Activated CD4-positive, alpha-beta T cell treated with anti-CD3 and anti-CD28 coated beads, Interleukin-2, Interleukin-4, amounts not matched to agents 100 ng/mL and 50 ng/mL, durations not matched to agents 16 hours and 8 hours (primary cell): Measurements from ENCODE around the gene FBXW10.
"Not testable (repeated sequence)": the region's sequence is repeated elsewhere in the genome, so short reads cannot be mapped to it uniquely, and the experiment has no call there.

Experiments
- DNase-seq: peaks from one replicate; pipeline ENCODE4 v3.0.0-alpha.2; 2020; ENCODE audit warnings: low spot score

The FBXW10 gene

DNA sequence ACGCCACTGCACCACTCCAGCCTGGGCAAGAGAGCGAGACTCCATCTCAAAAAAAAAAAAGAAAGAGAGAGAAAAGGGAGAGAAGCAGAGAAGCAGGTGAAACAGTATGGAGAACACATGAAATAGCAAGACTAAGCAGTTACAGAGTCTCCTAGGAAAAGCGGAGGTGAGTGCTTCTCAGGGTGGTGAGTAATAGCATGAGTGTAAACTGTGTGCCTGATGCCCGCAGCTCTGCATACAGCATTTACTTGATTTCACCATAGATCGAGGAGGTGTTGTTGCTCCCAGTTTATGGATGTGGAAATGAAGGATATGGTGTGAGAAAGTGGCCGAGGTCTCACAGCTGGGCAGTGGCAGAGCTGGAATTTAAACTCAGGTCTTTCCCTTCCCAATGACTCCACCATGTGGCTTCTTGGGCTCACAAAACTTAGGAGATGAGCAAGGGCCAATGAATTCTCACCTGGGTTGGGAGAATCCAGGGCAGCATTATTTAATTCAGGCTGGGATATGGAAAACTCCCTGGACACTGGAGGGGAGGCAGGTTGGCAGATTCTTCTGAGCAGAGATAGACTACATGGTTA is 10.1 kb downstream of the FBXW10 start:
- not testable (repeated sequence) for DNase-seq

DNA sequence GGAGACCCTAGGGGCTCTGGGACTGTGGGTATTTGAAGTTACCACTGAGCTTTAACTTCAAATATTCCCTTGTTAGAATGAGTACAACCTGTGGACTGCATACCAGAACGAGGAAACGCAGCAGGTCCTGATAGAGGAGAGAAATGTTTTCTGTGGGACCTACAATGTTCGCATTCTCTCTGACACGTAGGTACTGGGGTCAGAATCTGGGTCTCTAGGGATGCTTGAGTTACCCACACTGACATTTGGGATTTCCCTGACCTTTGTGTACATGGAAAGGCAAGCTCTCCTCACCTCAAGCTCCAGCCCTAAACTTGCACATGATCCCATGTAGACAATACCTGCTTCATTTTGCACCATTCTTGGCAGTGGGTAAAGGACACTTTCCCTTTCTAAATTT is 12.1 kb downstream of the FBXW10 start:
- DNase-seq, result not testable (repeated sequence)

DNA sequence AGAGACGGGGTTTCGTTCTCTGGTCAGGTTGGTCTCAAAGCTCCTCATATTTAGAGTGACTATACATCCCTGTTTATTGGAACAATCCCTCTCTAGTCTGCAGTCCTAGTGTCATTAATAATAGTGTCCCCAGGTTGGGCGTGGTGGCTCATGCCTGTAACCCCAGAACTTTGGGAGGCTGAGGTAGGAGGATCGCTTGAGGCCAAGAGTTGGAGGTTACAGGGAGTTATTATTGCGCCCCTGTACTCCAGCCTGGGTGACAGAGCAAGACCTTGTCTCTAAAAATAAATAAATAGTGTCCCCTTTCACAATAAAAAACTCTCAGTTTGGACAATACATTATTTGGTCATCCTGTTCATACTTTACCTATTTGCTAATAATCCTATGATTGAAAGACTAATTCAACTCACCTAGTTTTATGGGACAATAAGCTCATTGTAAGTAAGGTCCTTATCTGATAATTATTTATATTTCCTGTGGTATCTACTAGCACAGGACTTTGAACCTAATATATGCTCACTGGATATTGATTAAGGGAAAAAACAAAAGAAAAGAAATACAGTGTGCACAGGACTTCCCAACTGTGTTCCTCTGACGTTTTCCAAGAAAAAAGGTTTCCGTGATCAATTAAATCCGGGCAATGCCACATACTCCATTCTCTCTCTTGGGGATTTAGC is 13.7 kb downstream of the FBXW10 start:
- not testable (repeated sequence) for DNase-seq

DNA sequence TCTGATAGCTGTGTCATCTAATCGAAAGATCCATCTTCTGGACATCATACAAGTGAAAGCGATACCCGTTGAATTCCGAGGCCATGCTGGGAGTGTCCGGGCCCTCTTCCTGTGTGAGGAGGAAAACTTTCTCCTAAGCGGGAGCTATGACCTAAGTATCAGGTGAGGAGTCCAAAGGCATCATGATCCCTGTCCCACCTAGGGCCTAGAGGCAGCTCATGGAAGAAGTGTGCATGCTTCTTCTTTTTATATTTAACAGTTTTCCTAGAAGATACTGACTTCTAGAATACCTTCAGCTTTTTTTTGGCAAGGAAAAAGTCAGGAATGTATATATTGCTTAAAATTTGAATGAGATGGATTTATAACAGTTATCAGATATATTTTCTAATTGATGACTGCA is 14.5 kb downstream of the FBXW10 start:
- not testable (repeated sequence) for DNase-seq

DNA sequence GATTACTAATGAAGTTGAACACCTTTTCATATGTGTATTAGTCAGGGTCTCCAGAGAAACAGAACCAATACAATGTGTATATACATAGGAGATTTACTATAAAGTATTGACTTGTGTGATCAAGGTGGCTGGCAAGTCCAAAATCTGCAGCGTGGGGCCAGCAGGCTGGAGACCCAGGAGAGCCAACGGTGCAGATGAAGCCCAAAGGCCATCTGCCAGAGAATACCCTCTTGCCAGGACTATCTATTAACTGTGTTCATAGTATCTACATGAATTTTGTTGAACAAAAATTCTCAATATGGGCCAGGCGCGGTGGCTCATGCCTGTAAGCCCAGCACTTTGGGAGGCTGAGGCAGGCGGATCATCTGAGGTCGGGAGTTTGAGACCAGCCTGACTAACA is 16.4 kb downstream of the FBXW10 start:
- DNase-seq, result not testable (repeated sequence)

DNA sequence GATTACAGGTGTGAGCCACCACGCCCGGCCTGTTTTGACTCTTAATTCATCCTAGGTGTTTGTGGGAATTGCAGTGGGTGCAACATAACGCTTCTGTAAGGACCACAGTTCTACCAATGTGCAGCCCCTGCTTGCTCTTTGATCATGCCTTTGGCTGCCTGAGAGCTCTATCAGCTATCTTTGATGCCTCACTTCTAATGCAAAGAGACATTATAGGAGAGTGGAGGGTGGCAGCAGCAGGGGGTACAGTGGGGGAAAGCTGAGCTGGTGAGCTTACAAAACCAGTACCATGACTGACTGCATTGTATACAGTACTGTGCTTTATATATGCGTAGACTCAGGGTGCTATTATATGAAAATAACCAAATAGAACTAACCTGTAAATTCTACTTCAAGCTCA is 26.7 kb downstream of the FBXW10 start:
- DNase-seq, result not testable (repeated sequence)

DNA sequence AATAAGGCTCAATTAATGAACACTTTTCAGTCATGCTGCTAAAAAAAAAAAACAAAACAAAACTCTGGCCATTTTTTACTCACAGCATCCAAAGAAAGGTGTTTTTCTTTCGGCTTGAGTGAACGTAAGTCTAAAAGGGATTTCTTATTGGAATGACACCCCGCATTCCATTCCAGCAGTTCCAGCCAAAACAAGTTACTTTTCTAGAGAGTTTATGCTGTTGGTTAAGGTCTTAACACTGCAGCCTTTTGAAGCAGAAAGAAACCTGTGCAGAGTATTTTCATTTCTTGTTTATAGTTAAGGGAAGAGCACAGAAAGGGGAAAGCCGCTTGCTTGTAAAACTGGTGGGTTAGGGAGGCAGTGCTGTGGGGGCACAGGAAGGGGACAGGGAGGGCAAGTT is 27.2 kb downstream of the FBXW10 start:
- DNase-seq, result not testable (repeated sequence)

DNA sequence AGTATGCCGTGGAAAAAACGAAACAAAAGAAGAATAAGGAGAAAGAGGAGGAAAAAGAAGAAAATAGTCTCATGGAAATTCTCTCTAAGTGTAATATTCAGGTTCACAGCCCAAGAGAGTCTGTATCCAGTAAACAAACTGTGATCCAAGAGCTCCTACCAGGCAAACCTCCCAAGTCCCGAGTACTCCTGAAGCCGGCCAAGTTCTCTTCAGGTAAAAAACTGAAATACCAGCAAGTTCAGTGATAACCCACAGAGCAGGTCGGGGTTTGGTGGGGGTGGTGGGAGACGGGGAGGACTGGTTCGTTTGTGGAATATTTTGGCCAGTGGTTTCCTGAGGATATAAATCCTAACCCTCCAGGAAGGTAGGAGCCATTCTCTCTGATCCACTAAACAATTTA is 28.6 kb downstream of the FBXW10 start:
- DNase-seq, result no peak

DNA sequence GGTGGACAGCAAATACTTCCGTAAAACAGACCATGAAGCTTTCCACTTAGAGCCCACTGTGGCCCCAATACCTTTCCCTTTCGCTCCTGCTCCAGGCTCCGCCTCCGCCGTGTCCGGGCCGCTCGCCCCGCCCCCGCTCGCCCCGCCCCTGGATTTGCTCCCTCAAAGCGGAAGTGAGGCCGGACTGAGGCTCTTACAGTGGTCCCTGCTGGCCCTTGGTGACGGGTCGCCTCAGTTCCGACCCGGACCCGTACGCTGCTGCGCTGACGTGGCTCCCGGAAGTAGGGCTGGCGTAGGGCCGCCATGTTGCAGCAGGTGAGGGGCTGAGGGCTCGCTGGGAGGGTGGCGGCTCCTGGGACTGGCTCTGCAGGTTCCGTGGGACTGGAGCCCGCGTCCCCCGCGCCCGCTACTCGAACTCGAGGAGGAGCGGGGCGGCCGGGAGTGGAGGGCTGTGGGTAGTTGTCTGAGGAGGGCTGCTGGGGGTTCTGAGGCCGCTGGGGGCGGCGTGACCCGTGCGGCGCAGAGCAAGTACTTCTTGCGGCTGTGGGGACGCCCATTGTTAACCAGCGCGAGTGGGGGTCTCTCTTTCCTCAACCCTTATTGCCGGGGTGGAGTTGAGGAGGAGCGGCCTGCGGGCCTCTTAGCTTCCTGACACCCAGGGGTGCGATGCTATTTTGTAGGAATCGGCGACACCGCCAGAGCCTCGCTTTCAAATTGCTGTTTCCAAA is 37.3 kb downstream of the FBXW10 start, which contains the start of gene TVP23B:
Gene TVP23B (plus strand): TSS at position 193 of the 728 bp plus-strand sequence. CDS start 111 bp downstream, at position 304.
- peak; percentile 98 for DNase-seq

DNA sequence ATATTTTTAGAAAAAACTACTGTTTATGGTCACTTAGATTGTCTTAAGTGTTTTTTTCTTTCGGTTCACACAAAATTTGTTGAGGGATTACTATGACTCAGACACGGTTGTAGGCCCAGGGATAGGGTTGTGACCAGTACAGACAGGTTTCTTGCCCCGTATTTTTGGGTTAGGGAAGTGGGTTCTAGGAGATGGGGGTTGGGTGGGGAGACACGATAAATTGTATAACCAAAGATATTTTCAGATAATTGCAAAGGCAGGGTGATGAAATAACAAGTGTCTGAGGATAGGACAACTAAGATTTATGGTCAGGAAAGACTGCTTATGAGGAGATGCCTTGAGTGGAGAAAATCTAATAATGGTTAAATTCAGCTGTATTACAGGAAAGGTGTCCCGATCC is 38.0 kb downstream of the FBXW10 start:
- not testable (repeated sequence) for DNase-seq

DNA sequence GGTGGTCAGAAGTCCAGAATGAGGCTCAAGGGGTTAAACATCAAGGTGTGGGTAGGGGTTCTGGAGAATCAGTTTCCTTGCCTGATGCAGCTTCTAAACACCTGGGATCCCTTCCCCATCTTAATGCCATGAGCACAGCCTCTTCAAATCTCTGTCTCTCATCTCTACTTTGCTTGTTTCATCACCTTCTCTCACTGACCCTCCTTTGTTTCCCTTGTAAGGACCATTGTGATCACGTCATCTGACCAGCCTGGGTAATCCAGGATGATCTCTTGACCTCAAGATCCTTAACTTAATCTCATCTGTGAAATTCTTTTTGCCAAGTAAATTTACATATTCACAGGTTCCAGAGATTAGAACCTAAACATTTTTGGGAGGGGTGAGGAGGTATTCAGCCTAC is 42.1 kb downstream of the FBXW10 start:
- not testable (repeated sequence) for DNase-seq

DNA sequence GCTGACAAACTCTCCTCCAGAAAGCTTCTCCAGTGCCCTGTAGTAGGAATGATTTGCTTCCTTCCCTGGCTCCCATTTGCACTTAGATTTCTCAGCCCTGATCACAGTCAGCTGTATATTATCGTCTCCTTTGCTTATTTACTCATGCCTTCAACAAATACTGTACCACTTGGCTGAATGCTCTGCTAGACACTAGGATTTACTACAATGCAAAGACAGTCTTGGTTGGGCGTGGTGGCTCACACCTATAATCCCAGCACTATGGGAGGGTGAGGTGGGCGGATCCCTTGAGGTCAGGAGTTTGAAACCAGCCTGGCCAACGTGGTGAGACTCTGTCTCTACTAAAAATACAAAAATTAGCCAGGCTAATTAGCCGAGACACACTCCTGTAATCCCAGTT is 43.0 kb downstream of the FBXW10 start:
- DNase-seq, result not testable (repeated sequence)

DNA sequence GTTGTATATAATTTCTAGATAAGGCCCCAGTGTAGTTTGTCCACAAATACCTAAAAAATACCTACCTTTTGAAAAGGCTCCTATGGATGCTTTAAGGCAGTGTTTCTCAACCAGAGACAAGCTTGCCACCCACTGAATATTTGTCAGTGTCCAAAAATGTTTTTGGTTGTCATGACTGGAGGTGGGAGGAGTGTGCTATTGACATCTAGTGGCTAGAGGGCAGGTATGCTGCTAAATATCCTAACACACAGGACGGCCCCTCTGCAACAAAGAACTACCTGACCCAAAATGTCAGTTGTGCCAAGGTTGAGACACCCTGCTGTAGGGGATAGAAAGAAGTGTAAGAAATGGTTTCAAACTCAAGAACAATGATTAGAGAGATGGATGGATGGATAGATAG is 47.5 kb downstream of the FBXW10 start:
- DNase-seq, result peak; percentile 20

DNA sequence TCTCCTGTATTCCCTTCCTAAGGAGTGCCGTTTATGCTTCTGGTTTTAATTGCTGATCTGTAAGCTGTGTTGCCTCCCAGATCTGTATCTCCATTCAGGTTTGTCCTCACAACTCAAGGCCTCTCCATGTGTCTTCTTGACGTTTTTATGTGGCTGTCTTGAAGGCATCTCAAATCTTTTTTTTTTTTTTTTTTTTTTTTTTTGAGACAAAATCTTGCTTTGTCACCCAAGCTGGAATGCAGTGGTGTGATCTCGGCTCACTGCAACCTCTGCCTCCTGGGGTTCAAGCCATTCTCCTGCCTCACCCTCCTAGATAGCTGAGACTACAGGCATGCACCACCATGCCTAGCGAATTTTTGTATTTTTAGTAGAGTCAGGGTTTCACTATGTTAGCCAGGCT is 51.0 kb downstream of the FBXW10 start:
- not testable (repeated sequence) for DNase-seq

DNA sequence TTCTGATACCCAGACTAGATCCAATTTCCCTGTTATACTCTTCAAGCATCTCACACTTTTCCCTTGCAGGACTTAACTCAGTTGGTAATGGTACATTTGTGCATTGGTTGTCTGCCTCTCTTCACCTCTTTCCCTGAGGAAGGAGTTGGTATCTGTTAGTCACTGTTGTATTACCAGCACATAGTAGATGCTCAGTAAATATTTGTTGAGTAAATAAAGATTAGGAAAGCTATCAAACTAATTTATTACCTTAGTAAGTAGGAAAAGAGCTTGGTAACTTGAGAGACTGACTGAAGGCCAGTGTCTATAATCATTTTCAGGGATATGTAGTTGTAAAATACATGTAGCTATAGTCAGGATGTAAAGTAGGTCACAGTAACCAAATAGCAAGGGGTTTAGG is 53.0 kb downstream of the FBXW10 start:
- DNase-seq, result not testable (repeated sequence)

DNA sequence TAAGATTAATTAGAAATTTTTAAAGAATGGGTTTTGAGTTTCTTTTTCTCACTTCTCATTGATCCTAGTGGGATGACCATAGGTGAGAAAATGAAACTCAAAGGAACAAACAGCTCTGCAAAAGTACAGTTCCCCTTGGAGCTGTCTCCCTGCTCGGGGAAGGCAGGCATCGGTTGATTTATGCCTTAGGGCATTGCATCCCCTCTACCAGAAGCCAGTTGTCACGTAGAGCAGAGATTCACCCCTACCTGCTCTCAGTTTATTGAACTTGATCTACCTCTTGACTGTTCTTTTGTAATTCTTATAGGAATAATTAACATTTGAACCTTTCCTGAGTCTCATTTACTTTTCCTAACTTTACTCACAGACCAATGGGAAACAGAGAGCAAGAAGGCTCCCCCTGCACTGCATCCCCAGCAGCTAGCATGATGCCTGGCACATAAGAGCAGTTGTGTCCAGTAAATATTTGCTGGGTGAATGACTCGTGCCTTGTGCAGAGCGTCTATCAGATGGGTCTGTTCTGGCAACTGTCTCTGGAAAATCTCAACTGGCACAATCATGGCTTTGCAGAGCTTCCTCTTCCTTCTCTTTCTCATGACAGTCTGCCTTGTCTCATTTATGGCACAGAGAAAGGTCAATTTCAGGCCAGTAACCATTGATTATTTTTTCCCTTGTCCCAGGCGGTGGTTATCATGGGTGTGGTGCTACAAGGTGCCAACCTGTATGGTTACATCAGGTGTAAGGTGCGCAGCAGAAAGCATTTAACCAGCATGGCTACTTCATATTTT is 59.8 kb downstream of the FBXW10 start:
- not testable (repeated sequence) for DNase-seq

DNA sequence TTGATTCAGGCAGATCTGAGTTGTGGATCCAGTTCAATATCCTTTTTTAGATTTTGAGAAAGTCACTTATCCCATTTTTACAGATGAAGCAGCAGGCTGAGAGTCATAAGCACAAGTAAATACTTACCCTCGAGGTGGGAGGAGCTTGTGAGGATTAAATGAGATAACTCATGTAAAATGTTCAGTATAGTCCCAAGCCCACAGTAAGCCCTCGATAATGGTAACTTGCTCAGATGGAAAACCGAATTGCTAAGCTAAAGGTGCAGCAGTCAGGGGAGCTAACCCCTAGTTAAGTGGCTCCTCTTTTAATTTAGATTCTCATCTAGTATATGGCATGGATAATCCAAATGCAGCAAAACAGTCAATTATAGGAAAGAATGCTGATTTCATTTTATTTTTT is 72.1 kb downstream of the FBXW10 start:
- DNase-seq, result not testable (repeated sequence)

DNA sequence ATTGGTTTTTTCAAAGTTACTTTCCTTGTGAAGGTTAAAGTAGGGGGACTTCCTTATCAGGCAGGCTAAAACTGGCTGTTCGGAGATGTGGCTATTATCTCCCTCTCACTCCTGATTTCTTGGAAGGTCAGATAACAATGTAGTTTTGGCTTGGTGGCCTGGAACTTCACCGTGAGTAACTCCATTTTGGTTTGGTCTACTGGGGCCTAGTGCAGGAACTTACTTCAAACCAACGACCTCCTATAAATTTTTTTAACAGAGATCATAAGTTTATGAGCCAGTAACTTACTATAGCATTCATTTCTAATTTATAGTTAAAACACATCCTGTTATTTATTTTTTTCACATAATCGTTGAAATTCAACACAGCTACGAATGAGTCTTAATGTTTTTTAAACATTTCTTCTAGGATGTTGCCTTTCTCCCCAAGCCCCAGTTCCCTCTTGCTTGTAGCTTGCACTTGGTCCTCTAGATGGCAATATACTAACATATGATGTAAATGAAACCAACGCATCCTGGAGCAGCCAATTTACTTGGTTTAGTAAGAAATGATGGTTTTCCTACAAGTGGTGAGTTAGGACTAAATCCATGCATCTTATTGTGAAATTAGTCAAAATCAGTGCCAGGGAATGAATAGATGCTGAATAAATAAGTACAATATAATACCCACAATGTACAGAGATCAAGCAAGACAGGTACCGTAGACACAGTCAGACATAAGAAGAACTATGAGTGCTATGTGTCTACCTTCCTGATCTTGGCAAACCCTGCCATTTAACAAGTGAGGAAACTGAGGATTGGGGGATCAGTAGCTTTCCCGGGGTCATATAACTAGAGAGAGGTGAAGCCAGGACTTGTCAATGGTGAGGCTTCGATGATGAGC is 72.9 kb downstream of the FBXW10 start:
- DNase-seq, result peak; percentile 55

DNA sequence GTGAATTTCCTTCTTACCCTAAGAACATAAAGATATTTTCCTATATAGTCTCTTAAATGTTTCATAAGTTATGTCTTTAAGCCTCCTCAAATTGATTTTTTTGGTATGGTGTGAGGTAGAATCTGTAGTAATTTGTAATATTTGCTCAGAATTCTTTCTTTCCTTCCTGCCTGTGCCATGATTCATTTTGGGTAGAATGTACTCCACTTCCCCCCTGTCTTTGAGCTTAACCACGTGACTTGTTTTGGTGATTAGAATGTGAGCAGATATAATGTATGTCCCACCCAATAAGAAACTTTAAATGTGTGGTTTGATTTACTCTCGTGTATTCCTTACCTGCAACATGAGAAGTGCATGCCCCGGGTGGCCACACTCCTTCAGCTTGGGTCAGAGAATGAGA is 77.6 kb downstream of the FBXW10 start:
- not testable (repeated sequence) for DNase-seq

DNA sequence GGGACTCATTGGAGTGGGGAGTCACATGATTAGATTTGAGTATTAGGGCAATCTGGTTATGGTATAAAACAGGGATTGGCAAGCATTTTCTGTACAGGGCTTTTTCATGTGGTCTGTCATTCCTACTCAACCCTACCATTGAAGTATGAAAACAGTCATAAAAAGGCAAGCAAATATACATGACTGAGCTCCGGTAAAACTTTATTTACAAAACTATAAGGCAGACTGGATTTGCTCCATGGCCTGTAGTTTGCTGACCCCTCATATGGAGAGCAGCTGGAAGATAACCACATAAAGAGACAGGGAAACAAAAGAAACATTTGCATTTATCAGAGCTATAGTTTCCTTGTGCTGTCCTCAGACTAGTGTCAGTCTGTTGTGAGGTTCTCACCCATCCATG is 83.8 kb downstream of the FBXW10 start:
- DNase-seq, result not testable (repeated sequence)
